ENCODE measurements around the gene SPINT2. TPM values are rescaled to one million over a fixed set of nuclear protein-coding genes. Genes with fewer than 3 reads are reported as not detected.
"Not testable (repeated sequence)": the region's sequence is repeated elsewhere in the genome, so short reads cannot be mapped to it uniquely, and the experiment has no call there.

SPINT2 gene
- total and polyA plus RNA-seq, 2 donors = 52.0 to 125 TPM

- Histone ChIP-seq H3K27ac (ENCODE audit: low read depth) (peak overlapping the region; percentile 74), H3K4me3 (ENCODE audit: low read depth, low read length) (no peak overlapping the region), H3K36me3 (ENCODE audit: insufficient read depth) (no peaks in the 10 kb centered on the region), H3K4me1 (ENCODE audit: insufficient read depth) (no peaks in the 10 kb centered on the region)
- WGBS = 21% methylated on average over 18 of the region's 18 CpGs
- DNase-seq (ENCODE audit: extremely low spot score) = no peak
Observed at GRCh38 chr19:38250821-38251563, 13.4 kb upstream of the SPINT2 start.

GRCh38 chr19:38251564-38252051, 12.8 kb upstream of the SPINT2 start:
- H3K4me1 ChIP-seq (ENCODE audit: insufficient read depth) = no peaks in the 10 kb centered on the region
- H3K36me3 ChIP-seq (ENCODE audit: insufficient read depth) = no peaks in the 10 kb centered on the region
- DNase-seq (ENCODE audit: extremely low spot score) = no peak
- peak overlapping the region; percentile 76 for H3K27ac ChIP-seq (ENCODE audit: low read depth)
- 6% methylated on average over 10 of the region's 10 CpGs for WGBS
- H3K4me3 ChIP-seq (ENCODE audit: low read depth, low read length) = peak overlapping the region; percentile 16

DNA sequence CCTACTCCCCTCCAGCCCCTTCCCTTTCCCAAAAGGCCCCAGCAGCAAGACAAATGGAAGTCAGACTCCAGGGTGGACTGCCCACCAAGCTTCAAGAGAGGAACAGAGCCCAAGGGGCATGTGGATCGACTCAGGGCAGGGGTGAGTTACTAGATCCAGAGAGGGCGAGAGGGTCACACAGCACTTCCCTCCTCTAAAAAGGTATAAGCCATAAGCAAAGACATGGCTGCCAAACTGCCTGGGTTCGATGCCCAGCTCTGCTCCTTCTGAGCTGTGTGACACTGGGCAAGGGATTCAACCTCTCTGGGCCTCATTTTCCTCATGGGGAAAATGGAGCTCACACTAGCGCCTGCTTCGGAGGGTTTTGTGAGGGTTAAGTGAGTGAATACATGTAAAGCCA, 12.0 kb upstream of the SPINT2 start:
- peak overlapping the region; percentile 73 for H3K27ac ChIP-seq (ENCODE audit: low read depth)
- no peak for DNase-seq (ENCODE audit: extremely low spot score)
- no peaks in the 10 kb centered on the region for H3K36me3 ChIP-seq (ENCODE audit: insufficient read depth)
- 64% methylated on average over 5 of the region's 5 CpGs for WGBS
- no peaks in the 10 kb centered on the region for H3K4me1 ChIP-seq (ENCODE audit: insufficient read depth)
- H3K4me3 ChIP-seq (ENCODE audit: low read depth, low read length) = peak overlapping the region; percentile 15

GRCh38 chr19:38252941-38253691, 11.3 kb upstream of the SPINT2 start:
- WGBS = 13% methylated on average over 21 of the region's 21 CpGs
- Histone ChIP-seq H3K4me3 (ENCODE audit: low read depth, low read length) (peak overlapping the region; percentile 15), H3K27ac (ENCODE audit: low read depth) (peak overlapping the region; percentile 73), H3K4me1 (ENCODE audit: insufficient read depth) (no peaks in the 10 kb centered on the region), H3K36me3 (ENCODE audit: insufficient read depth) (no peaks in the 10 kb centered on the region)
- no peak for DNase-seq (ENCODE audit: extremely low spot score)

DNA sequence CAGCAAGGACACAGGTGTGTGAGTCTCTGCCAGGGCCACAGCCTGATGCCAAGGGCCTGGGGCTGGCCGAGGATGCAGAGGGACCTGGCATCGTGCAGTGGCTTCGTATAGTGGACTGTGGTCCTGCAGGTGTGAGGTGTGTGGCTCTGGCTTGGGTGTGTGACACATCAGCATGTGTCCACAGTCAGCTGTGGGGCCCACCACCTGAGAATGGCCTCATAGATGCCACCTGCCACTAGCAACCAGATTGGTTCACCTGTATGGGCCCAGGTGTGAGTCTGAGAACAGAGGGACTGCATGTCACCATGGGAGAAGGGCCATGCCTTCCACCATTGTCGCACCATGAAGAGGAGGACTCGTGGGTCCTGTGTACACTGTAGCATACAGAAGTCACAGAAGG, 10.6 kb upstream of the SPINT2 start:
- Histone ChIP-seq H3K27ac (ENCODE audit: low read depth) (peak overlapping the region; percentile 73), H3K36me3 (ENCODE audit: insufficient read depth) (no peaks in the 10 kb centered on the region), H3K4me1 (ENCODE audit: insufficient read depth) (no peaks in the 10 kb centered on the region), H3K4me3 (ENCODE audit: low read depth, low read length) (no peak overlapping the region)
- DNase-seq (ENCODE audit: extremely low spot score) = no peak
- WGBS = 55% methylated on average over 5 of the region's 5 CpGs

DNA sequence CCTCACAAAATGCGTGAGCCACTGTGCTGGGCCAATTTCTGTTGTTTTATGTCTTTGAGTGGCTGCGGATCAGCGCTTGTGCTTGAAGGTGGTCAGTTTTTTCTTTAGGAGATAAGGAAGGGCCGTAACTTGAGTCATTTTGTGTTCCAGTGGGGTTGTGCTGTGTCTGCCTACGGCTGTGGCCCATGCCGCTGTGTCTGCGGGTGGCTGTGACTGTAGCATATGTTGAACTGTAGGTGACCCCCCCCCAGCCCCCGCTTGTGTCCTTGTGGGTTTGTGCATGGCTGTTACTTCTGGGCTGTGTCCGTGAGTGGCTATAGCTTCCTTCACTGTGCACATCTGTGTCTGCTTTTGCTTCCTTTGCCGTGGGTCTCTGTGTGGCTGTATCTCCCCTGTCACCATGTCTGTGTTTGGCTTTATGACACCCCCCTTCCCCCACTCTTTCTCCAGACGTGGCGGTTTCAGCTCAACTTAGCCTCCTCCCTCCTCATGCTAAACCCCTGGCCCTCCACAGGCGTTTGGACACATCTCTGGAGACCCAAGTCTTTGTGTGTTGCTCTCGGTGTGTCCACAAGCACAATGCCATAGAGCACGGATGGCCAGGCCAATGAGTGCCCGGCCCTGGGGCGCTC, 8.9 kb upstream of the SPINT2 start:
- Histone ChIP-seq H3K36me3 (ENCODE audit: insufficient read depth) (no peaks in the 10 kb centered on the region), H3K27ac (ENCODE audit: low read depth) (no peak overlapping the region), H3K4me3 (ENCODE audit: low read depth, low read length) (peak overlapping the region; percentile 41), H3K4me1 (ENCODE audit: insufficient read depth) (no peaks in the 10 kb centered on the region)
- whole genome bisulfite sequencing = 24% methylated on average over 17 of the region's 17 CpGs
- no peak for DNase-seq (ENCODE audit: extremely low spot score)

DNA sequence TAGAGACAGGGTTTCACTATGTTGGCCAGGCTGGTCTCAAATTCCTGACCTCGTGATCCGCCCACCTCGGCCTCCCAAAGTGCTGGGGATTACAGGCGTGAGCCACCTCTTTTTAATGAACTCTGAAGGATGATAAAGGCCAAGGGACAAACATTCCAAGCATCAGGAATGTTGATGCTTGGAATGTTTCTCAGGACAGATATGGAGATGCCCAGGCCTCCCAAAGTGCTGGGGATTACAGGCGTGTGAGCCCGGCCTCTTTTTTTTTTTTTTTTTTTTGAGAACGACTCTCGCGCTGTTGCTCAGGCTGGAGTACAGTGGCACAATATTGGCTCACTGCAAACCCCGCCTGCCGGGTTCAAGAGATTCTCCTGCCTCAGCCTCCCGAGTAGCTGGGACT, 2.4 kb upstream of the SPINT2 start:
- not testable (repeated sequence) for H3K4me1 ChIP-seq (ENCODE audit: insufficient read depth); H3K4me3 ChIP-seq (ENCODE audit: low read depth, low read length); H3K27ac ChIP-seq (ENCODE audit: low read depth); DNase-seq (ENCODE audit: extremely low spot score); H3K36me3 ChIP-seq (ENCODE audit: insufficient read depth)
- WGBS = 87% methylated on average over 12 of the region's 12 CpGs

DNA sequence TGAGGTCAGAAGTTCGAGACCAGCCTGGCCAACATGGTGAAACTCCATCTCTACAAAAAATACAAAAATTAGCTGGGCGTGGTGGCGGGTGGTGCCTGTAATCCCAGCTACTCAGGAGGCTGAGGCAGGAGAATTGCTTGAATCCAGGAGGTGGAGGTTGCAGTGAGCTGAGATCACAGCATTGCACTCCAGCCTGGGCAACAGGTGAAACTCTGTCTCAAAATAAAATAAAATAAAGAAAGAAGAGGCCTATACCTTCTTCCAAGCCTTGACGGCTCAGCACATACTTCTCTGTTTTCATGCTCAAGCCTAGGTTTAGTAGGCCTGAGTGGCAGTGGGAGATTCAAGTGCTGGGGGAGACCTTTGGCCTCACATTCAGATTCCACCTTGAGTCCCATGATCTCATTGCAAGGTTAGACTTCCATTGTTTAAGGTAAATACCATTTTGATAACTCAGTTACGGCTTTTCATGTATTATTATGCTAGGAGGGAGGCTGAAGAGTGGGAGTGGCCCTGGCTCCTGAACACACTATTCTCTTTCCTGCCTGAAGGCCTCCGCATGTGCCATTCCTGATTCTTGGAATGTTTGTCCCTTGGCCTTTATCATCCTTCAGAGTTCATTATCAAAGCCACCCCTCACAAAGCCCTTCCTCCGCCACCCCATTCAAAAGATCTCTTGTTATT, 1.6 kb upstream of the SPINT2 start:
- Histone ChIP-seq H3K27ac (ENCODE audit: low read depth) (no peak overlapping the region), H3K4me3 (ENCODE audit: low read depth, low read length) (no peak overlapping the region), H3K4me1 (ENCODE audit: insufficient read depth) (no peaks in the 10 kb centered on the region), H3K36me3 (ENCODE audit: insufficient read depth) (no peaks in the 10 kb centered on the region)
- no peak for DNase-seq (ENCODE audit: extremely low spot score)
- WGBS = 95% methylated on average over 7 of the region's 7 CpGs

DNA sequence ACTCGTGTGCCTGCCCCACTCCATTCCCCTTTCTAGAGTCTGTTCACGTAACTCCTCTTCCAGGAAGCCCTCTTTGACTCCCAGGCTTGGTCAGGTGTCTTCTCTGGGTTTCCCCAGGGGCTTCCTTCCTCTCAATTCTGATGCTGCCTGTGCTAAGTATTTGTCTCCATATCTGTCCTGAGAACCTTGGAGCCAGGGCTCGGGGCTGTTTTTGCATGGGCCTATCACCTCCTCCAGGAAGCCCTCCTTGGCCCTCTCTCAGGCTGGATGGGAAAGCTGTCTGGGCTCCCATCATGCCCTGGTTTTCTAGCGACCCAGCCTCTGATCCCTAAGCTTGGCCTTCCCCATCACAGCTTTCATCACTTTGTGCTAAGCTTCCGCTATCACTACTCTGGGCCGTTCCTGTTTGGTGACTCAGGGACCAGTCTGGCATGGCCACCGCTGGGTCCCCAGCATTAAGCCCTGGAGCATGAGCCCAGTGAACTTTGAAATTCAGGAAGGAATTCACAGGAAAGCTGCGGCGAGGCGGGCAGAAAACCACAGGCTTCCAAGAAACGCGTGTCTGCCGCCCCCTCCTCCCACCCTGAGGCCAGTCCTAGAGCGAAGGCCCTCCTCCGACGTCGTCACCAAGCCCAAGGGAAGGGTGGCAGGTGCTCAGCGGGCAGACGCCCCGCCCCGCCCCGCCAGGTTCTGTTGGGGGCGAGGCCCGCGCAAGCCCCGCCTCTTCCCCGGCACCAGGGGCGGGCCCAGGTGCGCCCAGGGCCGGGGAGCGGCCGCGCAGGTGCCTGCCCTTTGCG, 486 bp upstream of the SPINT2 start:
- DNase-seq (ENCODE audit: extremely low spot score) = no peak
- 10% methylated on average over 34 of the region's 34 CpGs for WGBS
- no peaks in the 10 kb centered on the region for H3K36me3 ChIP-seq (ENCODE audit: insufficient read depth)
- no peak overlapping the region for H3K27ac ChIP-seq (ENCODE audit: low read depth)
- H3K4me3 ChIP-seq (ENCODE audit: low read depth, low read length) = peak overlapping the region; percentile 41
- H3K4me1 ChIP-seq (ENCODE audit: insufficient read depth) = no peaks in the 10 kb centered on the region

DNA sequence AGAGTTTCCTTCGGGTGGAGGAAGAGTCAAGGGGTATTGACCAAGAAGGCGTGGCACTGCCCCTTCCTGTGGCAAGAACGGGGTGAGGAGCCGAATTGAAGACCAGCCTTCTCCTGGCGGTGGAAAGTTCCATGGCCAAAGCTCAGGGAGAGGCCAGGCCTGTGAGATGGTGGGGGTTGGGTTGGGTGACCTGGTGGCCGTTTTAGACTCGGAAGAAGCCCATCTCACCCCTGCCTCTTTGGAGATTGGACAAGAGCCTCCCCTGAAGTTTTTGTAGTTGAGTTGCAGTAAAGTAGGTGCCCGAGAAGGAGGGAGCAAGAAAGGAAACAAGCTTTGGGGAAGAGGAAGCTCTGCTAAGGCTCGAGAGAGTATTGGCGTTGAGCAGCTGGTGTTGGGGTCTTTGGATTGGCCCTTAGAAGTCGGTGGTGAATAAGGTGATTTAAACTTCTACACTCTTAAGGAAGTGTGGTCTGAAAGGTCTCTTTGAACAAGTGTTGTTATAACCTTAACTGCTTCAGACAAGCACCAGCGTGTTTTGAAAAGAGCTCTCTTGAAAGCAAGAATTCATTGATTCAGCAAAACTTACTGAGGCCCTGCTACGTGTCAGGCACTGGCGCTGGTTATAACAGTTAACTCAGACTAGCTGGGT, 964 bp downstream of the SPINT2 start:
- peak overlapping the region; percentile 73 for H3K27ac ChIP-seq (ENCODE audit: low read depth)
- H3K4me1 ChIP-seq (ENCODE audit: insufficient read depth) = no peaks in the 10 kb centered on the region
- no peak for DNase-seq (ENCODE audit: extremely low spot score)
- peak overlapping the region; percentile 41 for H3K4me3 ChIP-seq (ENCODE audit: low read depth, low read length)
- 50% methylated on average over 14 of the region's 14 CpGs for WGBS
- no peaks in the 10 kb centered on the region for H3K36me3 ChIP-seq (ENCODE audit: insufficient read depth)

GRCh38 chr19:38265921-38266429, 1.6 kb downstream of the SPINT2 start:
- DNase-seq (ENCODE audit: extremely low spot score) = no peak
- Histone ChIP-seq H3K36me3 (ENCODE audit: insufficient read depth) (no peaks in the 10 kb centered on the region), H3K27ac (ENCODE audit: low read depth) (no peak overlapping the region), H3K4me1 (ENCODE audit: insufficient read depth) (no peaks in the 10 kb centered on the region), H3K4me3 (ENCODE audit: low read depth, low read length) (no peak overlapping the region)
- 79% methylated on average over 12 of the region's 12 CpGs for WGBS

DNA sequence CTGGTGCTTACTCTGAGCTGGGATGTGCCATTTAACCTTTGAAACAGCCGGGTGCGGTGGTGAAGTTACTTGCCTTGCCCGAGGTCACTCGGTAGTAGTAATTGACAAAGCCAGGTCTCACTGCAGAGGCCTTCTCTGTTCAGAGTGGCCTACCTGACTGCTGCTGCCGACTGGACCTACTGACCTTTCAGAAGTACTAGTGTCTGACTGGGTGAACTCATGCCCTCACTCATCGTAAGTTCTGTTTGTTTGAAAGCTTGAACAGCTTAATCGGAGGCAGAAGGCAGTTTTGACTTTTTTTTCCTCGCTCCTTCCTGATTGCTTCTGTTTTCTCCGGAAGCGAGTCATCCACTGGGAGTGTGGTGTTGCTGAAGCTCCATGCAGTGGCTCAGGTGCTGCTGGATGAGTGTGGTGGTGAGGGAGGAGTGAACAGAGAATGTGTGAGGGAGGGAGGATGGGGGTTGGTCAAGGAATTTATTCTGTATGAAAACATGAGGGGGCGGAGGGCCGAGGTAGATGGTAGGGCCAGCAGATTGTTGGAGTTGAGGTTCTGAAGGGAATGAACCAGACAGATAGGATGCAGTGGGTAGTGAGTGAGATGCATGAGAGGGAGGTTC, 2.7 kb downstream of the SPINT2 start:
- no peaks in the 10 kb centered on the region for H3K4me1 ChIP-seq (ENCODE audit: insufficient read depth)
- 63% methylated on average over 12 of the region's 12 CpGs for WGBS
- DNase-seq (ENCODE audit: extremely low spot score) = no peak
- H3K27ac ChIP-seq (ENCODE audit: low read depth) = no peak overlapping the region
- no peak overlapping the region for H3K4me3 ChIP-seq (ENCODE audit: low read depth, low read length)
- H3K36me3 ChIP-seq (ENCODE audit: insufficient read depth) = no peaks in the 10 kb centered on the region

All from urinary bladder (tissue), 4 donors.